NCI-H1048 (cell line): ENCODE measurements around the gene OR1F1.
"Not testable (repeated sequence)": the region's sequence is repeated elsewhere in the genome, so short reads cannot be mapped to it uniquely, and the experiment has no call there.

Experiments
- DNase-seq: peaks from one replicate; lab custom pipeline; 2025; lab: John Stamatoyannopoulos, UW

Gene OR1F1

GRCh38 chr16:3173892-3174617 is 13.9 kb upstream of the OR1F1 start:
- DNase-seq: no peak

GRCh38 chr16:3174618-3175148 is 13.3 kb upstream of the OR1F1 start:
- no peak for DNase-seq

GRCh38 chr16:3175157-3176093 is 12.6 kb upstream of the OR1F1 start:
- DNase-seq: no peak

GRCh38 chr16:3179651-3180050 is 8.4 kb upstream of the OR1F1 start:
- no peak for DNase-seq

GRCh38 chr16:3180445-3180878 is 7.5 kb upstream of the OR1F1 start:
- no peak for DNase-seq

- DNase-seq: not testable (repeated sequence)
Observed at GRCh38 chr16:3182293-3182607, 5.8 kb upstream of the OR1F1 start.

- no peak for DNase-seq
Observed at GRCh38 chr16:3182608-3183444, 5.2 kb upstream of the OR1F1 start.

- no peak for DNase-seq
Observed at GRCh38 chr16:3183445-3184139, 4.4 kb upstream of the OR1F1 start.

GRCh38 chr16:3186946-3187690 is 886 bp upstream of the OR1F1 start:
- DNase-seq: no peak

- DNase-seq: no peak
Observed at GRCh38 chr16:3188675-3188924, 596 bp downstream of the OR1F1 start.

- no peak for DNase-seq
Observed at GRCh38 chr16:3188925-3189825, 1.2 kb downstream of the OR1F1 start.

GRCh38 chr16:3189869-3190268 is 1.9 kb downstream of the OR1F1 start:
- DNase-seq: no peak

- no peak for DNase-seq
Observed at GRCh38 chr16:3190949-3191353, 2.9 kb downstream of the OR1F1 start.

GRCh38 chr16:3192476-3193019 is 4.5 kb downstream of the OR1F1 start:
- DNase-seq: no peak

- DNase-seq: no peak
Observed at GRCh38 chr16:3193221-3194212, 5.5 kb downstream of the OR1F1 start.

- no peak for DNase-seq
Observed at GRCh38 chr16:3194792-3195191, 6.8 kb downstream of the OR1F1 start.

GRCh38 chr16:3195975-3196374 is 8.0 kb downstream of the OR1F1 start:
- no peak for DNase-seq

- not testable (repeated sequence) for DNase-seq
Observed at GRCh38 chr16:3197694-3198333, 9.8 kb downstream of the OR1F1 start.
